Activated CD4-positive, CD25-positive, alpha-beta regulatory T cell treated with anti-CD3 and anti-CD28 coated beads, Interleukin-2, amount 50 U/mL, for 24 hours (primary cell): ENCODE results near the gene VAV2.

Source experiments
- ATAC-seq, 2 donors: fragments of 150-1000 bp; cut with Tn5 transposase; one replicate each; pipeline ENCODE4 v1.10.0; 2021; ENCODE audit warnings: mild to moderate bottlenecking in 1 of 2, moderate library complexity in 1 of 2

The VAV2 gene

DNA sequence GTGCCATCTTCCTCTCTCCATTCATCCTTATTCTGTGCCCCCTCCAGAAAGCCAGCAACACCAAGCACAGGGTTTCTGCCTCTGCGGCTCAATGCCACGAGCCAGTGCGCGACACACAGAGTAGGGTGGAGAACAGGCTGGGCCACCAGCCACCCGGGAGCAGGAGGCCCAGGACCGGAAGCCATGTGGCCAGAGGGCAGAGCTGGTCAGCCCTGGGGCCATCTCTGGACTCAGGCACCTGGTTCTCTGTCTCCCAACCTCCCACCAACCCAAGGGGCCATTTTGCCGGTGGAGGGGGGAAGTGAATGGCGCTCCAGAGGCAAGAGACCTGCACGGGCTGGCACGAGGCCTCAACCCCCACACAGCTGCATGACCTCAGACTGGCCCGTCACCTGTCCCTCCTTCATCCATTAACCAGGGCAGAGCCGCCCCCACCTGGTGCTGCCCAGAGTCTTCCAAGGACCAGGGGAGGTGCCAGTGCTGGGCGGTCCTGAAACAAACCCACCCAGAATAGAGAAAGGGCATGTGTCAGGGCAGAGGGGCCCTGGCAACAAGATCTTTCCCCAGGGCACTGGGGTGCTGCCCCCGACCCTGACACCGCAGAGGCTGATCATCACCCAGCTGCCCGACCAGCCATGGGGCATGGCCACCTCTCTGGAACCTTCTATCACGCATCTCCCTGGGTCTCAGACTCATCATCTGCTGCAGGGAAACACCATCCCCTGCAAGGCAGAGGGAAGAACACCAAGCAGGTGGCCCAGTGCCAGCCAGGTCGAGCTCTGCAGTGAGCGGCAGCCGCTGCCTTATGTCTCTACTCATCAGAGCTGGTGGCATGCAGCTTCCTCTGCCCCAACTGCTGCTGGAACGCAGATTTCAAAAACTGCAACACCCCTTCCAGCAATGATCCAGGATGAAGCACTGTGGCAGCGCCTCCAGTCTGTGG is 11.9 kb downstream of the VAV2 start:
- ATAC-seq: no peak

- no peak for ATAC-seq
Measured at GRCh38 chr9:133979273-133979920, 12.7 kb downstream of the VAV2 start.

- no peak for ATAC-seq
Measured at GRCh38 chr9:133978899-133979272, 13.2 kb downstream of the VAV2 start.

DNA sequence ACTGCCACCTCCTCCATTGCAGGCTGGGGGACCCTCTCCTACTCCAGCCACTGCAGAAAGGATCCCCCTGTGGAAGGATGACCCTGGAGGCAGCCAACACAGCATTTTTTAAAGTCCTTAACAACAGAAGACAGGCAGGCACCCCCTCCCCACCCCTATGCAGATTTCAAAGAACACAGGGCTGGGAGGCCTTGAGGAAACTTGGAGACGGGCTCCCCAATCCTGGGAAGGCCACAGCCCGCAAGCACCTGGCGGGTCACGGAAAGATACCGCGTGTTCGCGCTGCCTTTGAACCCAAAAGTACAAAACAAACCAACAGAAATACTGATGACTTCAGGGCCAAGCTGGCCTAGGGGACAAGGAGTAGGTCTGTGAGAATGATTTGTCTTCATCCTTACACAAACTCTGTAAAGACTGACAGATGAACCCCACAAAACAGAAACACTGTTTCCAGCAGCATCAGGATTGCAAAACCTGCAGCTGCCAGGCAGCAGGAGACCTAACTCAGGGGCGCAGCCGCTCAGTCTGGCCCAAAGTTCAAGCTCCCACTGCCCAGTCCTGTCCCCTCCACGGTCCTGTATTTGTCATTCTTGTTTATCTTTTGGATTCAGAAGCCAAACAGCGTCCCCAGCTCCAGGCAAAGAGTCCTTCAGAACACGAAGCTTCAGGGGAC is 13.8 kb downstream of the VAV2 start:
- no peak for ATAC-seq

- no peak for ATAC-seq
Measured at GRCh38 chr9:133977421-133978201, 14.5 kb downstream of the VAV2 start.

DNA sequence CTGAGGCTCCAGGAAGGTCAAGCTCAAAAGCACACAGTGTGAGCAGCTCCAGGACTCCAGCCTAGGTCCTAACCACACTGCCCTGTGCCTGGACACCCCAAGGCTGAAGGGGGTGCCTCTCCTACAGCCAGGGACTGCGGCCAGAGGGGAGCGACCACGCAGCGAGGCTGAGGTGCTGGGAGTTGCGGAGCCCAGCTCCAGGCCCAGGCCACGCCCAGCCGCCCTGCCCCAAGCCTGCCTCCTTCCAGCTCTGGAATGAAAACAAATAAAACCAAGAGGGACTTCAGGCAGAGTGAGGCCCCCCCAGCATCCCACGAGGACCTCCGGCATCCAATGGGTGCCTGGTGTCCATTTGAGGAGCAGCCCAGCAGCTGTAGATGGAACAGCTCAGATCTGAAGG is 15.2 kb downstream of the VAV2 start:
- ATAC-seq: no peak

DNA sequence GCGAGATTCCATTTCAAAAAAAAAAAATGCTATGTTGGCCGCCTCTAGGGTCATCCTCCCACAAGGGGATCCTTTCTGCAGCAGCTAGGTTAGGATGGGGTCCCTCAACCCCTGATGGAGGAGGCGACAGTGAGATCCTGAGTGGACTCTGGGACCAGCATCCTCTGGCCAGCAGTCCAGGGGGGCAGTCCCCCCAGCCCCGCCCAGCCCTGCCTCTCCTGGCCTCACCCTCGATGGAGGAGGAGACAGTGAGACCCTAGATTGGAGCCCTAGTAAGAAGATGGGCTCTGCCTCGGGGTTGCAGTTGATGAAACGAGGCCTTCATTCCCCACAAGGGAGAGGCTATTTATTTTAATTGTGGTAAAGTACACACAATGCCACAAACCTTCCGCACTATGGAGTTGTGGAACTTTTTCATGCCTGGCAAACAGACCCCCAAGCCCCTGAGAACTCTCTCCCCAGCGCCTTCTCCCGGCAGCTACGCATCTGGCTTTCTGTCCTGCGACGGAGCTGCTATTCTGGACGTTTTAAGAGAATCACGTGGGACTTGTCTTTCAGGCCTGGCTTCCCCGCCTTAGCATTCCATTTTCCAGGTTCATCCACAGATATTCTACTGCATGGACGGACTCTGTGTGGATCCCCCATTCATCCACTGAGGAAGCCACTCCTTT is 15.8 kb downstream of the VAV2 start:
- no peak for ATAC-seq

DNA sequence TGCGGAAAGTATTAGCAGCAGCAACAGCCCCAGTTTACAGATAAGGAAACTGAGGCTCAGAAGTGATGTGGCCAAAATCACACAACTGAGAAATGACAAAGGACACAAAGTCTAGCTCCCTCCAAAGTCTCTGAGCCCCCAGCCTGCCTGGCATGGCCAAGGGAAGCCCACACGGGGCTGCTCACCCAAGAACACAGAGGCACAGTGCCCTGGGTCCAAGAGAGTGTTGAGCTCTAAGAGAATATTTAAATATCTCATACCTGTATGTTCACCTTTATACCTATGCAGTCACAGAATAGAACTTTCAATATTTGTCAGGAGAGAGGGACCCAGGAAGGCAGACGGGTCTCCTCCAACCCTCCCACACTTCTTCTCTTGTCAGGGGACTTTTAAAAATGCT is 16.6 kb downstream of the VAV2 start:
- ATAC-seq: no peak

DNA sequence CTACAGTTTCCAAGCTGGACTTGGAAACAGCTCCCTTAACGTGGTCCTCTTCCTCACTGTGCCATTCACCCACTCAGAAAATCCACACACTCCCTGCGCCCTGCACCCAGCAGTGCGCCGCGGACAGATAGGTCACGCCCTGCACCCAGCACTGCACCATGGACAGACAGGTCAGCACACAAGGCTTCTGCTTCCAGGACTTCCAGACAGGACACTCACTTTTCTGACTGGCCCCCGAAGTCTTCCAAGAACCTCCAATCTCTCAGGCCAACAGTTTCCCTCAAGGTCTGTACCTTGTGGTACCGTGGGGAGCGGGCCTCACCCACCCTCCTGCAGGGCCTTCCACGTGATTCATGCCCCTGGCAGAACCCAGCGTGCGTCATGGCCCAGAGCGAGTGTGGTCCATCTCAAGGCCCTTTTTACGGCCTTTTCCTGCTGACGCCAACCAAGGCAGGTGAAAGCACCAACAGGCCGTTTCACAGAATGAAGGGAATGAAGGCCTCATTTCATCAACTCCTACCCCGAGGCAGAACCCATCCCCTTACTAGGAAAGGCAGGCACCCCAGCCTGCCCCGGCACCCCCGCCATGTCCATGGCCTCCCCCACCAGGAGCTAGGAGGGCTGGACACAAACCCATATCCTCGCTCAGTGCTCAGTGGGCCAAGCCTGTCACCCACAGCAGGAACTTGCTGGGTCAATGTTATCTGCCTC is 17.3 kb downstream of the VAV2 start:
- ATAC-seq: no peak

DNA sequence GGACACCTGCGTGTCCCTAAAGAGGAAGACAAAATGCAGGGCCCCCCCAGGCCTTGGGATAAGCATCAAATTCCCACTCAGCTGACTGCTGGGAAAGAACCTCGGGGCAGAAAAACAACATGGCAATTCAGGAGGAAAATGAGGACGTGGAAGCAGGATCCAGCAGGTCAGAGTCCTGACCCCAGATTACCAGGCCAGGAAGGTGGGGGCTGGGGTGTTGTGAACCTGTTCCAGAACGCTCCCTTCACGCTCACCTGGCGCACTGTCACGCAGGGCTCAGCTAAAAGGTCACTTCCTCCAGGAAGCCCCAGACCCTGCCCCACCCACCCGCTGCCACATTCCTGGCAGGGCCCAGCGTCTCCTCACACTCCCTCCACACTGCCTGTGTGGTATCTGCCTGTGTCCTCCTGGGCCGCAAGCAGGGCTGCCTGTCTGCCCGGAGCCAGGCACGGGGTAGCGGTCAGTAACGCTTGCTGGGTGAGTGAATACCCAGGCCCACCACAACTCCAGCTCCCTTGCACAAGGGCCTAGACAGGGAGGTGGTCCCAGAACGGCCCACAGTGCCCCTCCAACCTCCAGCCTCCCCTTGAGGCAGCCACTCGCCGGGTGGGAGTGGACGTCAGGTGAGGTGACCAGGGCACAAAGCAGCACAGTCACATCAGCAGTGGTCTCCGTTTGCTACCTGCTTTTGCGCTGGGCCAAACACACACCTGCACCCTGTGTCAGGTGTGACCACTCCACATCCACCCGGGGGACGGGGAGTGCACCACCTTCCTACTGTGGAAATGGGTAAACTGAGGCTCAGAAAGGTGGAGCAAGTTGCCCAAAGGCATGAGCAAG is 18.1 kb downstream of the VAV2 start:
- ATAC-seq: no peak

DNA sequence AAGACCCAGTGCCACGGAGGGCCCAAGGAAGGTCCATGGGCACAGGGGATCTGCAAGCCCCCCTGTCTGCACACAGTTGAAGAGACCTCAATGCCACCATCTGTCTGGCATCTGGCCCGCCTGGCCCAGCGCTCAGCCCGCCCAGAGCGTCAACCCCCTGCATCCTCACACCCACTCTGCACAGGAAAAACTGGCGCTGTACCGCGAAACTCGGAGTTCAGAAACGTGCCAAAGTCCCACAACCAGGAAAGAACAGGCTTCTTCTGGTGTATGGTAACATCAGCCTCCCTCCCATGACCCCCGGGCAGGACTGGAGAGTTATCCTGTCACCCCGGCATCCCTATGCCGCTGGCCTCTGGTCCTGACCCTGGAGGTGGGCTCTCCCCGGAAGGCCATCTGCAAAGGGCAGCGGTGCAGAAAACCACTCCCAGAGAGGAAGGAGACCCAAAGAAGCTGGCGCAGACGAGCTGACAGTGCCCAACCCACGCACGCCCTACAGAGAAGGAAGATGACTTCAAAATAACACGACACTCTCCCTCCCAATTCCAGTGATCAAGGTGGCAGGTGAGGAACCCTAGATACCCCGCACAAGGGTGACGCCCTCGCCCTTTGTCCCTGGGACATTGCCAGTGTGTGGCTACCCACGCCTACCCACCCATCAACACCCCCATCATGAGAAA is 18.9 kb downstream of the VAV2 start:
- no peak for ATAC-seq

- no peak for ATAC-seq
Measured at GRCh38 chr9:133971981-133972941, 19.9 kb downstream of the VAV2 start.

GRCh38 chr9:133971121-133971951 is 20.8 kb downstream of the VAV2 start:
- no peak for ATAC-seq

DNA sequence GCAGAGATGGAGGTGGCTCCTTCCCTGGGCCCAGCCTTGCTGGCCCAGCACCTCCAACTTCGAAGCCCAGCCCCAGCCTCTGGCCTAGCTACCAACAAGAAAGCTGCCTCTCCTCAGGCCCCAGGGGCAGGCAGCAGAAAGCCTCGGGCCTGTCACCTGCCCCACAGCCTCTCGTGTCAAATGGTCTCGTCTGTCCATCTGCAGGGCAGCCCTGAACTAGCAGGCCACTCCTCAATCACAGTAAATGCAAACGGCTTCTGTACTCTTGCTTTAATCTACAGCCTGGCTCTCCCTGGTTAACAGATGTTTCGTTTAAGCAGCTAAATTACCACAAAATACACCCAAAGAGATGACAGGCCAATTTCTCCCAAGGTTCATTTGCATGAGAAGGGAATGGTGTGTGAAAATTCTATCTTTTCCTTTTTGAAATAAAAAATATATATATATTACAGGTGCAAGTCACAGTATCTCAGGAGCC is 21.5 kb downstream of the VAV2 start:
- no peak for ATAC-seq

- no peak for ATAC-seq
Measured at GRCh38 chr9:133969681-133970580, 22.2 kb downstream of the VAV2 start.

GRCh38 chr9:133968966-133969617 is 23.0 kb downstream of the VAV2 start:
- ATAC-seq: no peak
